Activated CD4-positive, alpha-beta T cell treated with anti-CD3 and anti-CD28 coated beads, Interleukin-10, Interleukin-2, amounts not matched to agents 100 ng/mL and 50 ng/mL, durations not matched to agents 16 hours and 8 hours (primary cell): ENCODE measurements around the gene POLN.

ENCODE experiments used
- DNase-seq: peaks from one replicate; pipeline ENCODE4 v3.0.0-alpha.2; 2020

POLN gene

DNA sequence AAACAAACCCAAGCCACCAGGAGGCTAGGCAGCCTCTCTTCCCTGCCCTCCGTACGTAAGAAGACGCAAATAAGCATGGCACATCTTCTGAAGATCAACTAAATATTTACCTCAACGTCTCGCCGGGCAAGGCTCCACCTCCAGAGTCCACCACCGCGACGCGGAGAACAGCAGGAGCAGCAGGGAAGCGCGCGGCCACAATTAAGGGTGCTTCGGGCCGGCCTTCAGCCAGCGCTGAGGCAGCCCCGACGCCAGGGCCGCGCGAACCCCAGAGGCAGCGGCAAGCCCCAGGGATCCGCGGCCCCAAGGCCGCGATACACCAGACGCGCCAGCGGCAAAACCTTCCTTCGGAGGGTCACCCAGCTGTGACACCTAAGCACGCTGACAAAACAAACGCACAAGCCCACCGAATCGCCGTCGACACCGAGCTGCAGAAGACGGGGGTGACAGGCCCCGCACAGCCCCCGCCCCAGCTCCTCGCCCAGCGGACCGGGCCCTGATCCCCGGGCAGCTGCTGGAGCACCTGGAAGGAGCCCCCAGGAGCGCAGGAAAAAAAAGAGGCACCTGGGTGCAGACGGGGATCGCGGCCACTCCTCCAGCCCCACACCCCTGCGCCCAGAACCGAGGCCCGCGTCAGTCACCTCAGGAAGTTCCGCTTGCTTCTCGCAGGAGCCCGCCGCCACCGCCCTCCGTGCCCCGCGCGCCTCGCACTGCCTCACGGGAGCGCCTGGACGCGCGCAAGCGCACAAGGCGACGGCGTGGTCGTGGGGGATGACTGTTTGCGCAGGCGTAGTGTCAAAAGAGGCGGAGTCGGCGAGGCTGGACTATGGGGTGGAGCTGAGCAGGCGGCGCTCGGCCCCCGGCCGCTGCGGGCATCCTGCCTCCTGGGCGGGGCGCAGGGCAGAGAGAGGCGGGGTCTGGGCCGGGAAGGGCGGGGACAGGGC lies at the start of gene POLN, which contains the start of gene HAUS3:
POLN (minus strand) TSS at position 712 of the 944 bp plus-strand sequence. CDS start 12,890 bp downstream, outside the sequence.
HAUS3 (minus strand) TSS at position 712 of the 944 bp plus-strand sequence. CDS start 1,175 bp downstream, outside the sequence.
- DNase-seq: peak; percentile 100

DNA sequence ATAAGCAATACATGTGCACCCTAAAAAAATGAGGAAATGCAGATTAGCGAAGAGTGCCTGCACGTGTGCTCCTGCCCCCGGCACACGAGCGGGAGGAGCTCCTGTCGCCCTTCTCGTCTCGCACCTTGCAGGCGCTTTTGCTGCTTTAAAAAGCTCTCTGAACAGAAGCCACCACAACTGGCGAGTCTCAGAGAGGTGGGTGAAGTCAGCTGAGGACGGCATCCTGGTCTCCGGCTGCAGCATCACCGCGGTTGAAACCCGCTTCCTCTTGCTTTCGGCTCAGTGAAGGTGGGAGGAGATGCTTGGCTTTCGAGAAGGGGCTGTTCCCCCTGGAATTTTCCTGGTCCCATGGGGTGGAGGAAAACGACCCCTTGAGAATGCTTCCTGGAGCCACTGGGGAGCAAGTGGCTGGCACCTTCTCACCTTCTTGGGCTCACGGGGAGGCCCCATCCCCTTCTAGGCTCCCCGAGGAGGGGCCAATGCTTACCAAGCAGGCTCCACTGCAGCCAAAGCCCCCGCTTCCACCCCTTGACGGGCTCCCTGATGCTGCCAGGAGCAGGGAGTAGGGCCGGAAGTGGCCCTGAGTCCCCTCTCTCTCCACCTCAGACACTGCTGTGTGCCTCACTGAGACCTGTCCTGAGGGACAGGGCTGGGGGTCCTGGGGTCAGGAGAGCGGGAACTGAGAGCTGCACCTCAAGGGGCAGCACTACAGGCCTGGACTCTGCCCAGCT lies 49.2 kb upstream of the POLN start:
- peak; percentile 64 for DNase-seq

DNA sequence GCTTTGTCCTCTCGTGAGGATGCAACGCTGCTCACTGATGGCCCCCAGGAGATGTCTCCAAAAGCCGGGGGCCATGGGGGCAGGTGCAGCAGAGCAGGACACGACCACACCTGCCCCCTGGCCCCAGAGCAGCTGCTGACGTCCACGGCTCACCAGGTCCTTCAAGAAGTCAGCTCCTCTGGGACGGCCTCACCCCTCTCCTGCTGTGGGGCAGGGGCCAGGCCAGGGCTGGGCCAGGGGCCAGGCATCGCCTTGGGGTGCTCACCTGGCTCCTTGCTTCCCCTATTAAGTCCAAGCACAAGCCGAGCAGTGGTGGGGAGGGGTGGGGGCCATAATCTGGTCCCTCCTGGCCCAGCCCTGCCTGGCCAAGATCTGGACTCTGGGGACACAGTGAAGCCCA lies 48.6 kb upstream of the POLN start:
- DNase-seq: no peak

- DNase-seq: no peak
These were observed 48.0 kb upstream of the POLN start for GRCh38 chr4:2289955-2290333.

DNA sequence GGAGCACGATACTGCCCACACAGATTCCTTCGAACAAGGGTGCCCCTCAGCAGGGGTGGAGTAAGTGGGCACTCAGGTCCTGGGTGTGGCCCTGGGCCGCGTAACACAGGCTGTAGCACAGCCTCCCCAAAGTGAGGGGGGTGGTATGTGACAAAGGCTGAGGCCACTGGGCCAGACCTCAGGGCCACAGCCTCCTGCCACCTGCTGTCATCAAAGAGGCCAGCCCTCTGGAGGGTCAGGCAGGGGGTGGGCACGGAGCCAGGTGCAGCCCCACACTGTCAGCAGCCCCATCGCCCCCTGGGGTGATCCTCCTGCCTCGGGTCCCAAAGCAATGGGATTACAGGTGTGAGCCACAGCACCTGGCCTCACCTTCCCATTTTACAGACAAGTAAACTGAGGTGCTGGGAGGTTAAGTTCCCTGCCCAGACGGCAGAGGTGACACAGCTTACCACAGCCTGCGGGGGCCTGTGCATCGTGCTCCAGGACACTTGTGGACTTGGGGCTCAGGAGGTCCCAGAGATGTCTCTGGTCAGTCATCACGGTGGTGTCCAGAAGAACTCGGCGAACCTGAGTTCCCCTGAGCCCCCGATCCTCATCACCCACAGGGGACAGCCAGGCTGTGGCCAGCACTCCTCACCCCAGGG lies 47.5 kb upstream of the POLN start:
- no peak for DNase-seq

DNA sequence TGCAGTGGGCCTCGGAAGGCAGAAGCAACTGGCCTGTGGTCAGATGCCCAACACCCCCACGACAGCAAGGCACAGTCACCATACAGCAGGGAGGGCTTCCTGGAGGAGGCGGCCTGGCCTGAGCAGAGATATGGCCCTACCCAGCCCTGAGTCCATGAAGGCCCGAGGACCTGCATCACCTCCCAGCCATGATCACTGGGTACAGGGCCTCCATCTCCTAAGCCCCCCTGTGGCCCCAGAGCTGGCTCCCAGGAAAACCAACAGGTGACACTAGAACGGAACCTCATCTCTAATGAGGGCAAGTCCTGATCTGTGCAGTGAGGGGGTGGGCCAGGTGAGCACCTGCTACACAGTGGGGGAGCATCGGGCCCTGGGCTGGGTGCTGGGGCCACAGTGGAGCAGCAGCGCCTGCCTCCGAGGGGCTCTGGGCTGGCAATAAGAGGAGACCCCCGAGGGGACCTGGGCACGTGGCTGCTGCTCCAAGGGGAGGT lies 46.2 kb upstream of the POLN start:
- DNase-seq: no peak

GRCh38 chr4:2287594-2287915 lies 45.6 kb upstream of the POLN start:
- no peak for DNase-seq

- DNase-seq: no peak
These were observed 45.1 kb upstream of the POLN start for GRCh38 chr4:2286904-2287593.

DNA sequence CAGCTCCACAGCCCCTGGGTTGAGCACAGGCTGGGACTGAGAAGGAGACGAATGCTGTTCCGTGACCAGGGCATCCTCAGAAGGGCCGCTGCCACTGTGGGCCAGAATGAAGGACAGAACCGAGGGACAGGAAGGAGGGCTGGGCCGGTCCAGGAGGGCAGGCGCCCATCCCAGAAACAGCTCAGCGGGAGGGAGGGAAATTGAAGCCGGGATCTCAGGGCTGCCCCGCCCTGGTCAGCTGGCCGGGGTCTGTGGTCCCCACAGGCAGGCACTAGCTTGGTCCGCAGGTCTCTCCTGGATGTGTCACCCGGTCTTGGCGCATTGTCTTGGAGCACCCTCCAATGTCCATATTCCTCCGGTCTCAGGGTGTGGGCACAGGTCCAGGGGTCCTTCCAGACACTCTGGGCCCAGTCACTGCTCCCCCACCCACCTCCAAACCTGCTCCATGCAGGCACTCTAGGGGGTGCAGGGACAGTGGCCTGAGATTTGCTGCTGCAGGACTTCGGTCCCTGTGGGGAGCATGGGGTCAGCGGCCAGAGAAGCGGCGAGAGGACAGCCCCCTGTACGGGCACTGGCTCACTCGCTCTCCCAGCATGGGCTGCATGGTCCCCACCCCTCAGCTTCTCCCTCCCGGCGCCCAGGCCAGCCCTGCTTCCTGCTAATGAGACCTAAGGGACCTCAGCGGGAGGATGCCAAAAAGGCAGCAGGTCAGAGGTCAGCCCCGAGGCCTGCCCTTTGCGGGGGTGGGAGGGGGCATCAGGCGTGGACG lies 43.9 kb upstream of the POLN start:
- DNase-seq: no peak

DNA sequence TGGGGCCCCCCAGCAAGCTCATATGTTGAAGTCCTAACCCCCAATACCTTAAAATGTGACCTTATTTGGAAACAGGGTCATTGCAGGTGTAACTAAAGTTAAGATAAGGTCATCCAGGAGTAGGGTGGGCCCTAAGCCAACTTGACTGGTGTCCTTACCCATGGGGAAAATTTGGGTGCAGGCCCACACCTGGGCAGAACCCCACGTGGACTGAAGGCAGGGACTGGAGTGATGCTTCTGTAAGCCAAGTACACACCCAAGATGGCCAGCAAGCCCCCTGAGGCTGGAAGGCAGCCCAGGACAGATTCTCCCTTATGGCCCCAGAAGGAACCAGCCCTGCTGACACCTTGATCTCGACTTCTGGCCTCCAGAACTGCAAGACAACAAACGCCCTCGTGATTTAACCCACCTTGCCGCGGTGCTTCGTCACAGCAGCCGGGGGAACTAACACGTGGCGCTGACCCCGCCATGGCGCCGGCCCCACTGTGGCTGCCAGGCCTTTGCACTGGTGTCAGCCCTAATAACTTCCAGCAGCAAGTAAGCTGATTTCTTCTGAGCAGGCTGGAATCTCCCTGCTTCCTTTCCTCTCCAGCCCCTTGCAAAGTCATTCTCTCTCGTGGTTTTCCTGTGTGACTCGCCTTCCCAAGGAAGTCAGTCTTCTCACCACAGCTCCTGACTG lies 43.2 kb upstream of the POLN start:
- no peak for DNase-seq

- DNase-seq: no peak
These were observed 42.4 kb upstream of the POLN start for GRCh38 chr4:2284161-2284933.

DNA sequence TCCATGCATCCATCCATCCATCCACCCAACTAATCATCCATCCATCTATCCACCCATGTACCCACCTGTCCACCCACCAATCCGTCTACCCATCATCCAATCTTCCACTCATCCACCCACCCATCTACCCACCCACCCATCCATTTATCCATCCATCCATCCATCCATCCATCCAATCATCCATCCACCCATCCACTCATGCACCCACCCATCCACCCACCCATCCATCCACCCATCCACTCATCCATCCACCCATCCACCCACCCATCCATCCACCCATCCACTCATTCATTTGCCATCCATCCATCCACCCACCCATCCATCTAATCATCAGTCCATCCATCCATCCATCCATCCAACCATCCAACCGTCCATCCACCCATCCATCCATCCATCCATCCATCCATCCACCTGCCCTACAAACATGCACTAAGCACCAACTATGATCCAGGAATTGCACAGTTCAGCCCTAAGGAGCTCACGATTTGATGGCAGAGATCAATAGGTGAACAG lies 41.3 kb upstream of the POLN start:
- DNase-seq: no peak

- peak; percentile 81 for DNase-seq
These were observed 39.8 kb upstream of the POLN start for GRCh38 chr4:2281575-2282343.

DNA sequence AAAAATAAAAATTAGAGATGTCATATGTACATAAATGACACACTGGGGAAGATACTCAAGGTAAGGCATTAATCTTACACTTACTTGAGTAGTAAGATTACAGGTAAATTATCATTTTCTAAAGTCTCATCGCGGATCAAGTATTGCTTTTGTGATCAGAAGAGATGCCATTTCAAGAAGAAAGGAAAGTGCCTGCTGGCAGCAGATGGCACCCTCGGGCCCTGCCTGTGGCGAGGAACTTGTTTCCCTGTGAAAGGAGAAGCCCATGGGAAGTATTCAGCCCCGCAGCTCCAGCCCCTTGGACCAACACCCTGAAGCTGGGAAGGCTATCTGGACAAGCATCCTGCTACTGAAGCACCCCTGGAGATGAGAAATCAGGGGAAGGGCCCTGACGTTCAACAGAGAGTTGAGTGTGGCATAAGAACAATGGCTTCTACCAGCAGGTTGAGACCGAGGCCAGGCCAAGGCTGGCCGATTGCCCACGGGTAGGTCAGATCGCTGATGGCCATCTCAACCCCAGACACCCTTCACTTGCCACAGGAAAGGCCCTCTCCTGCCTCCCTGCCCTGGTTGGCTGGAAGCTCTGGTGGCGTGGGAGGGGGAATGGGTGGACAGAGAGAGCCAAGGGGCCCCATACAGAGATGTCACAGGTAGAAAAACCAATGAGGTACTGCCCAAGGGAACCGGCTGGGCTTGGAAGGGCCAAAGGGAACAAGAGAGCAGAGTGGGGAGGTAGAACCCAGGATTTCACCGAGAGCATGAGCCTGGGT lies 38.8 kb upstream of the POLN start:
- no peak for DNase-seq

- no peak for DNase-seq
These were observed 36.0 kb upstream of the POLN start for GRCh38 chr4:2277956-2278355.

GRCh38 chr4:2276581-2277325 lies 34.8 kb upstream of the POLN start:
- no peak for DNase-seq

GRCh38 chr4:2275546-2276251 lies 33.8 kb upstream of the POLN start:
- no peak for DNase-seq
